Measurements from ENCODE around the gene PWWP2B.

- TF ChIP-seq, protein P1, sequence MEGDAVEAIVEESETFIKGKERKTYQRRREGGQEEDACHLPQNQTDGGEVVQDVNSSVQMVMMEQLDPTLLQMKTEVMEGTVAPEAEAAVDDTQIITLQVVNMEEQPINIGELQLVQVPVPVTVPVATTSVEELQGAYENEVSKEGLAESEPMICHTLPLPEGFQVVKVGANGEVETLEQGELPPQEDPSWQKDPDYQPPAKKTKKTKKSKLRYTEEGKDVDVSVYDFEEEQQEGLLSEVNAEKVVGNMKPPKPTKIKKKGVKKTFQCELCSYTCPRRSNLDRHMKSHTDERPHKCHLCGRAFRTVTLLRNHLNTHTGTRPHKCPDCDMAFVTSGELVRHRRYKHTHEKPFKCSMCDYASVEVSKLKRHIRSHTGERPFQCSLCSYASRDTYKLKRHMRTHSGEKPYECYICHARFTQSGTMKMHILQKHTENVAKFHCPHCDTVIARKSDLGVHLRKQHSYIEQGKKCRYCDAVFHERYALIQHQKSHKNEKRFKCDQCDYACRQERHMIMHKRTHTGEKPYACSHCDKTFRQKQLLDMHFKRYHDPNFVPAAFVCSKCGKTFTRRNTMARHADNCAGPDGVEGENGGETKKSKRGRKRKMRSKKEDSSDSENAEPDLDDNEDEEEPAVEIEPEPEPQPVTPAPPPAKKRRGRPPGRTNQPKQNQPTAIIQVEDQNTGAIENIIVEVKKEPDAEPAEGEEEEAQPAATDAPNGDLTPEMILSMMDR (conservative IDR thresholded peaks at IDR 0.05) = no peak
- no peak for TF ChIP-seq ZFX (IDR thresholded peaks at IDR 0.05)
Measured at GRCh38 chr10:132377326-132377725, 19.7 kb upstream of the PWWP2B start.
